Measurements from ENCODE around the gene SLC17A9. TPM values are rescaled to one million over a fixed set of nuclear protein-coding genes. Genes with fewer than 3 reads are reported as not detected.
A peak's percentile ranks its signal among the peaks of the same experiment; 100 is the strongest.

SLC17A9 gene
- total and polyA plus RNA-seq, 2 experiments from 2014 or later = 32.0 to 39.3 TPM

GRCh38 chr20:62947532-62948300 is 4.8 kb upstream of the SLC17A9 start (continued):
- TF ChIP-seq ZNF462 (CRISPR knock-in tag; IDR thresholded peaks at IDR 0.05) (no peak), CTCF (conservative IDR thresholded peaks at IDR 0.05; ENCODE audit: low read depth in 2 of 2) (no peak), POLR2AphosphoS5 (IDR thresholded peaks at IDR 0.05; ENCODE audit: low read depth) (no peak), JUNB (IDR thresholded peaks at IDR 0.05; ENCODE audit: unreplicated experiment) (no peak)

GRCh38 chr20:62949153-62949821 is 3.2 kb upstream of the SLC17A9 start:
- H3K9me3 Mint-ChIP-seq = no peaks in the 10 kb centered on the region
- H3K27me3 ChIP-seq (ENCODE audit: insufficient read depth) = no peaks in the 10 kb centered on the region
- no peak overlapping the region for H3K27ac Mint-ChIP-seq
- no peak overlapping the region for H3K4me3 ChIP-seq
- H3K4me1 Mint-ChIP-seq = peaks cover 12% of the 10 kb centered on the region
- peak overlapping the region; percentile 50; the same call in 1 of the 2 replicates for H3K27ac ChIP-seq (ENCODE audit: low read depth)
- peaks cover 64% of the 10 kb centered on the region for H3K36me3 Mint-ChIP-seq (ENCODE audit: low read depth)
- H4K20me1 ChIP-seq (replicated peaks; ENCODE audit: insufficient read depth) = peaks cover 48% of the 10 kb centered on the region
- H3K4me1 ChIP-seq (ENCODE audit: insufficient read depth) = peaks cover 12% of the 10 kb centered on the region
- no peak overlapping the region for H3K4me2 ChIP-seq
- H3K79me2 ChIP-seq (replicated peaks; ENCODE audit: insufficient read depth) = peaks cover 59% of the 10 kb centered on the region
- no peak overlapping the region for H2AFZ ChIP-seq
- H3K9me2 ChIP-seq (ENCODE audit: insufficient read depth) = no peaks in the 10 kb centered on the region
- H3K27me3 Mint-ChIP-seq (ENCODE audit: insufficient read depth, low read depth, poor library complexity) = peaks cover 13% of the 10 kb centered on the region
- peaks cover 20% of the 10 kb centered on the region for H3F3A ChIP-seq (replicated peaks; ENCODE audit: low read depth)
- ATAC-seq = no peak
- H3K36me3 ChIP-seq (ENCODE audit: insufficient read depth) = peaks cover 41% of the 10 kb centered on the region
- H3K4me3 Mint-ChIP-seq = no peak overlapping the region; the same call in 2 of the 3 replicates
- no peak for DNase-seq (ENCODE audit: low spot score)
- TF ChIP-seq NANOG (IDR thresholded peaks at IDR 0.05; ENCODE audit: borderline replicate concordance) = no peak
- no peak for TF ChIP-seq EZH2phosphoT487 (IDR thresholded peaks at IDR 0.05; ENCODE audit: unreplicated experiment)
- TF ChIP-seq STAT1 (IDR thresholded peaks at IDR 0.05; ENCODE audit: unreplicated experiment) = no peak
- TF ChIP-seq REST (IDR thresholded peaks at IDR 0.05; ENCODE audit: unreplicated experiment) = no peak
- no peak for TF ChIP-seq JUNB (IDR thresholded peaks at IDR 0.05; ENCODE audit: unreplicated experiment)
- no peak for TF ChIP-seq POLR2AphosphoS5 (IDR thresholded peaks at IDR 0.05; ENCODE audit: low read depth)
